DLD1 (cell line): Measurements from ENCODE around the gene CDYL2.

ENCODE experiments used
- in situ Hi-C: cut with HindIII; loops from 2 replicates; pipeline ENCODE4 v1.10.0; 2017; ENCODE audit warnings: low sequenced_read_pairs

The CDYL2 gene

GRCh38 chr16:80711406-80711805 is 93.0 kb downstream of the CDYL2 start:
- in situ Hi-C loops: loop anchor here (5.0 kb wide), 1 partner anchor 49 kb away; no protein-coding TSS in a partner anchor

- in situ Hi-C loops: loop anchor here (5.0 kb wide), 1 partner anchor 49 kb away; no protein-coding TSS in a partner anchor
Observed at GRCh38 chr16:80710918-80711317, 93.5 kb downstream of the CDYL2 start.

GRCh38 chr16:80708823-80709222 is 95.6 kb downstream of the CDYL2 start:
- in situ Hi-C loops: no loop called here

- in situ Hi-C loops: no loop called here
Observed at GRCh38 chr16:80707686-80708085, 96.7 kb downstream of the CDYL2 start.

GRCh38 chr16:80705596-80705995 is 98.8 kb downstream of the CDYL2 start:
- in situ Hi-C loops: no loop called here

DNA sequence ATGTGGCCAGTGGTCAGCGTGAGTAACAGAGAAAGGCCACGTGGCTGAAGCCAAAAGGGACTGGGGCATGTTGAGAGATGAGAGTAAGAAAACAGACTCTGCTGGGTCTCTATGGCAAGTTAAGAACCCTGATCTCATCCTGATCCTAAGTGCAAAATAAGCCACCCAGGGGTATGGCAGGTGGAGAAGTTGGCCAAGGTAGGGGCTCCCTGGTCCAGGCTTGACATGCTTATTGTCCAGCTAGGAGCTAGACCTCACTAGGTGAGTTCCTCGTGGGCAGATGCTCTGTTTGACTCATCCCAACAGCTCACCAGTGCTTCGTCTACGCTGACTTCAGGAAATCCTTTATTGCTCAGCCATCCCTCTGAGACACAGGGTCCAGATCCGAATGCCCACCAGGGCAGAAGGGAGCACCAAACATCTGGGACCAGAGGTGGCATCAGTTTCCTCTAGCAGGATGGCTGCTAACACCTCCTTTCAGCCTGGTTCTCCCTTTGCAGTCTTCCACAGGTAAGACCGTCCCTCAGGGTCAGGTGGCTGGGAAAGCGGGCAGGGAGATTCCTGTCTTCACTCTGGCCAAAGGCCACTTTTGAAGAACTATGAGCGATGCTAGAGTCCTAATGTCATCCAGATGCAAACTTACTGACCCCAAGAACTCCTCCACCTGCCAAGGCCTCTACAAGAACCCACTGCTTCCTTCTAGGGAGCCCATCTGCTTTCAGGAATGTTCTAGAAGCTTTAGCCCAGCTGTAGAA is 99.5 kb downstream of the CDYL2 start:
- in situ Hi-C loops: no loop called here

GRCh38 chr16:80703131-80704071 is 101.0 kb downstream of the CDYL2 start:
- in situ Hi-C loops: no loop called here

- in situ Hi-C loops: no loop called here
Observed at GRCh38 chr16:80702696-80703095, 101.7 kb downstream of the CDYL2 start.

GRCh38 chr16:80700558-80700957 is 103.8 kb downstream of the CDYL2 start:
- in situ Hi-C loops: no loop called here

DNA sequence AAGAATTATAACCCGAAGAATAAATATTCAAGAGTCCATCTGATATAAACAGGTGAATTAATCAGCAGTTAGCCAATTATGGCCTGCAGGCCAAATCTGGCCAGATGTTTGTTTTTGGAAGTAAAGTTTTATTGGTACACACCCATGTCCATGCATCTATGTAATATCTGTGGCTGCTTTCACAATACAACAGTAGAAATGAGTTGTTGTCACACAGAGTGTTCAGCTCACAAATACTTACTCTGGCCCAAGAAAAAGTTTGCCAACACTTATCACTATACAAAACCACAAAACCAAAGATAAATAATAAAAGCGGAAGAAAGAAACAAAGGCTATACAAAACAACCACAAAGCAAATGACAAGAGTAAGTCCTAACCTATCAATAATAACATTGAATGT is 109.4 kb downstream of the CDYL2 start:
- in situ Hi-C loops: no loop called here

DNA sequence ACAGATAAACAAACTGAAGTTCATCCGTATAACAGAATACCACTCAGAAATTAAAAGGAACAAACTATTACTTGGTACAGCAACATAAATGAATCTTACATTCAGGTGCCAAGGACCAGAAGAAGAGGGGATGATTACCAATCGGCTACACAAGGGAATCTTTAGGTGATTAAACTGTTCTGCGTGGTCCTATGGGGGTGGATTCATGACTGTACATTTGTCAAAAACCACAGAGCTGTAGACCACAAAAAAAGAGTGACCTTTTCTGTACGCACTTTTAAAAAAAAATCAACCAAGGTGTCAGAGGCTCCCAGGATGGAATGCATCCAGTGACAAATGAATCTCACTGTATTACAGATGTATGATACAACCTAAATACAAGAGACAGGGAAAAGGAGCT is 110.8 kb downstream of the CDYL2 start:
- in situ Hi-C loops: no loop called here

- in situ Hi-C loops: no loop called here
Observed at GRCh38 chr16:80692270-80692669, 112.1 kb downstream of the CDYL2 start.

- in situ Hi-C loops: no loop called here
Observed at GRCh38 chr16:80691111-80691741, 113.2 kb downstream of the CDYL2 start.

GRCh38 chr16:80689487-80689886 is 114.9 kb downstream of the CDYL2 start:
- in situ Hi-C loops: no loop called here

GRCh38 chr16:80687606-80688005 is 116.8 kb downstream of the CDYL2 start:
- in situ Hi-C loops: no loop called here

DNA sequence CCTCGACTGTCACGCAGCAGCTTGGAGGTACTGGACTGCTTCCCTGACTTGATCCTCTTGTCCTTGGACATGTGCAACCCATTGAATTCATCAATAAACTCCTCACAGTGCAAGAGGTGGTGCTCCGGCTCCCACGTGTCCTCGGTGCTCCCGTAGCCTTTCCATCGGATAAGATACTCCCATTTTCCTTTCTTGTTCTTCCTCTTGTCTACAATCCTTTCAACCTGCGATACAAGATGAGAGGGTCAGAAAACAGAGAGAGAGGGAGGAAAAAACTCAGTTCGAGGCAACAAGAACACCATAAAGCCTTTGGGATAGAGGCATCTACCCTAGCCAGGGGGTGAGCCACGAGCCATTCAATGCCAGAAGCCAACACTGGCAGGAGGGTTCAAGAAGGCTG is 119.5 kb downstream of the CDYL2 start:
- in situ Hi-C loops: no loop called here

DNA sequence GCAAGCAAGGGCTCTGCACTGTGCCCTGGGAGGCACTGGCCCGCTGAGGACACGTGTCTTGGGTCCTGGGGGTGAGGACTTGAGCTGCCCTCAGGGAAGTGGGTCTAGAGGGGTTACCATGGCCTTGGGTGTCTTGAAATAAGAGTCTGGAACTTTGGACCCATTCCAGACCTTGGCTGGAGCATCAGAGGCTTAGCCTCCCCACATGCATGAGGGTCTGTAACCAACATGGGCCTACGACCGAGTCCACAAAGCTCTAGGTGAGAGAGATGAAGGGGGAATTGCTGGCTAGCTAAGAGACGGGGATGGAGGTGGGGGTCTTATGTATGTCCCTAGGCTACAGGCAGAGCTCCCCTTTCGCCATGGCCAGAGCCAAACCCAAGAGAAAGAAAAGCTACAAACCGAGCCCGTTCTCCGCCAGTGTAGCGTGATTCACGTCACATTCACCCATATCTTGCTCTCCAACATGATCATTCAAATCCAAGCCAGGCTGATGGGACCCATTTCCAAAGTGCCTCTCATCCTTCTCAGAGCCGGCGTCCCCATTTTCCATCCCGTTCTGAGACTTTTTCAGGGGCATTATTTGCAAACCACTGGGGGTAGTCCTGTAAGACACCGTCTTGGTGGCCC is 120.1 kb downstream of the CDYL2 start:
- in situ Hi-C loops: no loop called here

DNA sequence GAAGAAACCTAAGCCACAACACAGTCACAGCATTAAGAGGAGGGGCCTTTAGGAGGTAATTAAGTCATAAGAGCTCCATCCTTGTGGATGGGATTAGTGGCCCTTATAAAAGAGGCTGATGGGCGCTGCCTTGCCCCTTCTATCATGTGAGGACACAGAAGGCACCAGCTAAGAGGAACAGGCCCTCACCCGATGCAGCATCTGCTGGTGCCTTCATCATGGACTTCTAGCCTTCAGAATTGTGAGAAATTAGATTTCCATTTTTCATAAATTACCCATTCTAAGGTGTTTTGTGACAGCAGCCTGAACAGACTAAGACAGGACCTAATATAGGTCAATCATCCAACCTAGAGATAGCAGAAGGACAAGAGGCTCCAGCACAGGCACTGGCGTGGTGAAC is 120.8 kb downstream of the CDYL2 start:
- in situ Hi-C loops: no loop called here

GRCh38 chr16:80682421-80683070 is 121.9 kb downstream of the CDYL2 start:
- in situ Hi-C loops: no loop called here

DNA sequence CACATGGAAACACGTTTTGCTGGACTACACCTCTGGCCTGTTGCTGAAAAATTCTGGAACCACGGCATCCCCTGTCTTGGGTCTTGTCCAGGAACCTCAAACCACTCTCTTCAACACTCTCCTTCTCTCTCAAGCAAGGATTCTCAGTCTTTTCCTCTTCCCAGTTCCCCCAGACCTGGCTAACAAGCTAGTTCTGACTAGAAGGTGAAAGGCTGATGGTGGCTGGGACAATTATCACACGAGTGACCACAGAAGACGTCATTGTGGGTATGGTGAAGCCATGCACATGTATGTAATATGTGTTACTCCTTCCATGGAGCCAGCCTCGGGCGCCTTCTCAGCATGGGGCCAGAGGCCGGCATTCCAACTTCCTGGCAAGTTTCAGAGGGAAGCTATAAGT is 123.0 kb downstream of the CDYL2 start:
- in situ Hi-C loops: no loop called here
